ENCODE results near the gene HNRNPUL2.
"Not testable (repeated sequence)": the region's sequence is repeated elsewhere in the genome, so short reads cannot be mapped to it uniquely, and the experiment has no call there.

The HNRNPUL2 gene

GRCh38 chr11:62677156-62677555 is 50.1 kb downstream of the HNRNPUL2 start:
- no peaks in the 10 kb centered on the region for H3K9me3 ChIP-seq (ENCODE audit: control insufficient read depth, low read length)
- H3K27ac ChIP-seq, result no peak overlapping the region
- H3K27me3 ChIP-seq (ENCODE audit: control insufficient read depth, insufficient read depth, low read length), result no peaks in the 10 kb centered on the region
- H3K79me2 ChIP-seq, result no peaks in the 10 kb centered on the region
- peak overlapping the region; percentile 33 for H3K4me3 ChIP-seq (ENCODE audit: low read depth, low read length)
- no peaks in the 10 kb centered on the region for H3K36me3 ChIP-seq (ENCODE audit: control insufficient read depth, insufficient read depth, low read length)
- H2AFZ ChIP-seq, result no peak overlapping the region
- peak overlapping the region; percentile 77 for H3K4me2 ChIP-seq (ENCODE audit: low read length)
- no peak overlapping the region for H3K9ac ChIP-seq
- H3K4me1 ChIP-seq, result peaks cover 3% of the 10 kb centered on the region
- no peak for TF ChIP-seq CTCF (IDR thresholded peaks at IDR 0.05)

GRCh38 chr11:62676698-62677097 is 50.6 kb downstream of the HNRNPUL2 start:
- Histone ChIP-seq H3K27ac (no peak overlapping the region), H3K36me3 (ENCODE audit: control insufficient read depth, insufficient read depth, low read length) (no peaks in the 10 kb centered on the region)

GRCh38 chr11:62675415-62675814 is 51.8 kb downstream of the HNRNPUL2 start:
- H3K9me3 ChIP-seq (ENCODE audit: control insufficient read depth, low read length); H3K36me3 ChIP-seq (ENCODE audit: control insufficient read depth, insufficient read depth, low read length); H3K27me3 ChIP-seq (ENCODE audit: control insufficient read depth, insufficient read depth, low read length); H3K4me1 ChIP-seq; H3K9ac ChIP-seq; H2AFZ ChIP-seq; H3K4me3 ChIP-seq (ENCODE audit: low read depth, low read length); H3K27ac ChIP-seq; H3K4me2 ChIP-seq (ENCODE audit: low read length); H3K79me2 ChIP-seq: not testable (repeated sequence)

More at GRCh38 chr11:62676698-62677097, 50.6 kb downstream of the HNRNPUL2 start:
- H3K4me2 ChIP-seq (ENCODE audit: low read length), result peak overlapping the region; percentile 77
- H2AFZ ChIP-seq, result no peak overlapping the region
- TF ChIP-seq CTCF (IDR thresholded peaks at IDR 0.05), result no peak
- peak overlapping the region; percentile 33 for H3K4me3 ChIP-seq (ENCODE audit: low read depth, low read length)
- no peaks in the 10 kb centered on the region for H3K27me3 ChIP-seq (ENCODE audit: control insufficient read depth, insufficient read depth, low read length)
- H3K9ac ChIP-seq, result no peak overlapping the region
- H3K4me1 ChIP-seq, result peaks cover 3% of the 10 kb centered on the region
- H3K79me2 ChIP-seq, result no peaks in the 10 kb centered on the region
- no peaks in the 10 kb centered on the region for H3K9me3 ChIP-seq (ENCODE audit: control insufficient read depth, low read length)

GRCh38 chr11:62673196-62673525 is 54.1 kb downstream of the HNRNPUL2 start:
- H3K9ac ChIP-seq, result no peak overlapping the region
- H3K4me3 ChIP-seq (ENCODE audit: low read depth, low read length), result no peak overlapping the region
- H3K9me3 ChIP-seq (ENCODE audit: control insufficient read depth, low read length), result no peaks in the 10 kb centered on the region
- H3K4me1 ChIP-seq, result peaks cover 4% of the 10 kb centered on the region
- H2AFZ ChIP-seq, result no peak overlapping the region
- H3K27ac ChIP-seq, result no peak overlapping the region
- no peak overlapping the region for H3K4me2 ChIP-seq (ENCODE audit: low read length)
- H3K79me2 ChIP-seq, result no peaks in the 10 kb centered on the region
- no peak for TF ChIP-seq CTCF (IDR thresholded peaks at IDR 0.05)
- H3K36me3 ChIP-seq (ENCODE audit: control insufficient read depth, insufficient read depth, low read length), result no peaks in the 10 kb centered on the region
- no peaks in the 10 kb centered on the region for H3K27me3 ChIP-seq (ENCODE audit: control insufficient read depth, insufficient read depth, low read length)

GRCh38 chr11:62671608-62672389 is 55.5 kb downstream of the HNRNPUL2 start, which contains the start of the genes LBHD1 and UQCC3:
Gene LBHD1, minus strand, starts transcription at chr11:62672267. Its CDS starts 2,236 bp downstream, at chr11:62670031.
Gene UQCC3, plus strand, starts transcription at chr11:62671673. Its CDS starts 73 bp downstream, at chr11:62671746.
- peak within 1 kb of the TSS; percentile 75 for H3K27ac ChIP-seq

More at GRCh38 chr11:62671608-62672389, 55.5 kb downstream of the HNRNPUL2 start, which contains the start of the genes LBHD1 and UQCC3:
- H3K4me1 ChIP-seq, result peaks cover 2% of the 10 kb centered on the region
- no peak for TF ChIP-seq CTCF (IDR thresholded peaks at IDR 0.05)
- no peak within 1 kb of the TSS for H3K9ac ChIP-seq
- H3K9me3 ChIP-seq (ENCODE audit: control insufficient read depth, low read length), result no peaks in the 10 kb centered on the region
- peak within 1 kb of the TSS; percentile 81 for H2AFZ ChIP-seq
- H3K27me3 ChIP-seq (ENCODE audit: control insufficient read depth, insufficient read depth, low read length), result no peaks in the 10 kb centered on the region
- H3K79me2 ChIP-seq, result no peaks in the 10 kb centered on the region
- peak within 1 kb of the TSS; percentile 73 for H3K4me3 ChIP-seq (ENCODE audit: low read depth, low read length)
- H3K36me3 ChIP-seq (ENCODE audit: control insufficient read depth, insufficient read depth, low read length), result no peaks in the 10 kb centered on the region
- peak within 1 kb of the TSS; percentile 60 for H3K4me2 ChIP-seq (ENCODE audit: low read length)

Data from parathyroid adenoma (tissue), 2 donors.